Brain microvascular endothelial cell (primary cell): ENCODE results near the gene DMXL1.

Experiments used
- DNase-seq: peaks from one replicate; pipeline ENCODE4 v3.0.0-alpha.2; 2020
- H3K27ac ChIP-seq: fragments of 250-450 bp; sonication (Bioruptor Pico); 2 replicates; pipeline ENCODE4 v1.5.1; 2020; ENCODE audit warnings: mild to moderate bottlenecking, moderate library complexity
- H3K27me3 ChIP-seq: fragments of 250-450 bp; sonication (Bioruptor Pico); replicated peaks from 2 replicates; pipeline ENCODE4 v1.5.1; 2020; ENCODE audit warnings: mild to moderate bottlenecking
- H3K36me3 ChIP-seq: fragments of 250-450 bp; sonication (Bioruptor Pico); replicated peaks from 2 replicates; pipeline ENCODE4 v1.5.1; 2020; ENCODE audit warnings: mild to moderate bottlenecking
- H3K4me3 ChIP-seq: 2 replicates; pipeline ENCODE4 v1.5.1; 2011; ENCODE audit warnings: low read depth, mild to moderate bottlenecking, control low read depth, low read length, moderate library complexity
- in situ Hi-C: cut with HindIII; loops from 2 replicates; pipeline ENCODE4 v1.10.0; 2017; ENCODE audit warnings: low sequenced_read_pairs, low pct_ligation_motif_present
- TF ChIP-seq, protein P1 (sequence below): IDR thresholded peaks from 2 replicates; pipeline ENCODE4 v1.5.1; 2011; ENCODE audit warnings: low read depth, mild to moderate bottlenecking, moderate library complexity, low read length, control low read depth, inconsistent platforms; ENCODE audit errors: missing control alignments

The DMXL1 gene

DNA sequence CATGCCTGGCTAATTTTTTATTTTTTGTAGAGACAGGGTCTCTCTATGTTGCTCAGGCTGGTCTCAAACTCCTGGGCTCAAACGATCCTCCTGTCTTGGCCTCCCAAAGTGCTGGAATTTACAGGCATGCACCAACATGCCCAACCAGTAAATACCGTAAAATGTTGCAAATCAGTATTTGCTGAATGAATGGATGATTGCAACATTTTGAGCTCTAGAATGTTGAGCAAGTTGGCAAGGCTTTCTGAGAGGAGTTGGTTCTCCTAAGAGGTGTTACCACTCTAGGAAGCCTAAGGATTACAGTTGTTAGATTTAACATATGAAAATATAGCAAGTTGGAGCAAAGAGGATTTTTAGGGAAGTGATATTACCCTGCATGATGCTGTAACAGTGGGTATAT lies 15.6 kb upstream of the DMXL1 start:
- Histone ChIP-seq H3K27me3 (no peaks in the 10 kb centered on the region), H3K36me3 (no peaks in the 10 kb centered on the region), H3K4me3 (no peak overlapping the region), H3K27ac (no peak overlapping the region)
- TF ChIP-seq, protein P1, sequence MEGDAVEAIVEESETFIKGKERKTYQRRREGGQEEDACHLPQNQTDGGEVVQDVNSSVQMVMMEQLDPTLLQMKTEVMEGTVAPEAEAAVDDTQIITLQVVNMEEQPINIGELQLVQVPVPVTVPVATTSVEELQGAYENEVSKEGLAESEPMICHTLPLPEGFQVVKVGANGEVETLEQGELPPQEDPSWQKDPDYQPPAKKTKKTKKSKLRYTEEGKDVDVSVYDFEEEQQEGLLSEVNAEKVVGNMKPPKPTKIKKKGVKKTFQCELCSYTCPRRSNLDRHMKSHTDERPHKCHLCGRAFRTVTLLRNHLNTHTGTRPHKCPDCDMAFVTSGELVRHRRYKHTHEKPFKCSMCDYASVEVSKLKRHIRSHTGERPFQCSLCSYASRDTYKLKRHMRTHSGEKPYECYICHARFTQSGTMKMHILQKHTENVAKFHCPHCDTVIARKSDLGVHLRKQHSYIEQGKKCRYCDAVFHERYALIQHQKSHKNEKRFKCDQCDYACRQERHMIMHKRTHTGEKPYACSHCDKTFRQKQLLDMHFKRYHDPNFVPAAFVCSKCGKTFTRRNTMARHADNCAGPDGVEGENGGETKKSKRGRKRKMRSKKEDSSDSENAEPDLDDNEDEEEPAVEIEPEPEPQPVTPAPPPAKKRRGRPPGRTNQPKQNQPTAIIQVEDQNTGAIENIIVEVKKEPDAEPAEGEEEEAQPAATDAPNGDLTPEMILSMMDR, result no peak
- no peak for DNase-seq
- in situ Hi-C loops, result no loop called here

- H3K4me3 ChIP-seq, result no peak overlapping the region
- TF ChIP-seq, protein P1, result no peak
- H3K27ac ChIP-seq, result no peak overlapping the region
- DNase-seq, result no peak
- in situ Hi-C loops, result no loop called here
- no peaks in the 10 kb centered on the region for H3K27me3 ChIP-seq
- H3K36me3 ChIP-seq, result no peaks in the 10 kb centered on the region
These were observed 11.8 kb upstream of the DMXL1 start for GRCh38 chr5:119058979-119059529.

- TF ChIP-seq, protein P1, result no peak
- in situ Hi-C loops, result no loop called here
These were observed 11.1 kb upstream of the DMXL1 start for GRCh38 chr5:119059740-119060255.

DNA sequence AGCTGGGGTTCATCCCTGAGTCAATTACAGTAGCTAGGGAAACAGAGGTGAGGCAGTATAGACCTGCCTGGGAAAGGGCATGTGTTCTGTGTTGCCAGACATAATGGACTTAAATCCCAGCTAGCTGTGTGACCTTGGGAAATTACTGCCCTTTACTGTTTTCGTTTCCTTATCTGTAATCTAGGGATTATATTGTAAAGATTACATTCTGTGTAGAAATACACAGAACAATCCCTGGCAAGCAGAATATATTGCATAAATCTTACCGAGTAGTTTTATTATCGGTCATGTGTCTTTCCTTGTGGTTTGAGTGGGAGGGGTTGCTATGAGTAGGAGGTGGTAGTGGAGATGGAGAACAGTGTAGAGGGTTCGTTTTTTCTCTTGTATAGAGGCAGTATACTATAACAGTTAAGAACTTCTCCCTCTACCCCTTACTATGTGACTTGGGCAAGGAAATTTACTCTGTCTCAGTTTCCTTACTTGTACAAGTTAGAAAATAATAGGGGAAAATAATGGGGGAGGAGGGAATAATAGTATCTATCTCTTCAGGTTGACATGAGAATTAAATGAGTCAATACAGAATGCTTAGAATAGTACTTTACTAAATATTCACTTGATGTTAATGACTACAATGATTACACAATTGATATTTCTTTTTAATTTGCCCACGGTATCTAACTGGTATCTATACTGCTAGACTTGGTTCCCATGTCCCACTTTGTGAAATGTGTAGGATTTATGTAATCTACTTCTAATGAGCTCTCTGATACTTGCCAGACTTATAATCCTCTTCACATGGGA lies 7.1 kb upstream of the DMXL1 start:
- TF ChIP-seq, protein P1, result no peak
- DNase-seq, result no peak
- Histone ChIP-seq H3K4me3 (no peak overlapping the region), H3K36me3 (no peaks in the 10 kb centered on the region), H3K27me3 (no peaks in the 10 kb centered on the region), H3K27ac (no peak overlapping the region)
- in situ Hi-C loops, result no loop called here

More at GRCh38 chr5:119059740-119060255, 11.1 kb upstream of the DMXL1 start:
- Histone ChIP-seq H3K36me3 (no peaks in the 10 kb centered on the region), H3K27me3 (no peaks in the 10 kb centered on the region), H3K27ac (no peak overlapping the region), H3K4me3 (no peak overlapping the region)
- DNase-seq, result no peak

- Histone ChIP-seq H3K27ac (no peak overlapping the region), H3K27me3 (no peaks in the 10 kb centered on the region), H3K4me3 (no peak overlapping the region), H3K36me3 (no peaks in the 10 kb centered on the region)
- in situ Hi-C loops, result no loop called here
- TF ChIP-seq, protein P1, result no peak
- no peak for DNase-seq
These were observed 3.4 kb upstream of the DMXL1 start for GRCh38 chr5:119067450-119067849.
